GM12878 (cell line): ENCODE measurements around the gene MAML2. TPM values are rescaled to one million over a fixed set of nuclear protein-coding genes. Genes with fewer than 3 reads are reported as not detected.

Source experiments
- ATAC-seq: fragments of 200-7000 bp; cut with Tn5 transposase; 3 replicates; pipeline ENCODE4 v1.9.1; 2020; ENCODE audit warnings: mild to moderate bottlenecking, moderate library complexity
- BruUV-seq: library from RNA; stranded (reverse); fragments of 400-500 nt; replicated peaks from 2 replicates; lab custom pipeline; 2021; lab: Mats Ljungman, UMichigan
- CTCF ChIA-PET: fragments of 300-600 bp; sonication (Branson Sonifier 250); formaldehyde crosslinking; extraction: SDS; loops from one replicate; lab custom pipeline; 2021; ENCODE audit warnings: inconsistent platforms; lab: Yijun Ruan, JAX
- POLR2A ChIA-PET: fragments of 350-600 bp; formaldehyde crosslinking; extraction: SDS; loops from one replicate; lab custom pipeline; 2021; ENCODE audit warnings: inconsistent platforms; lab: Charles Lee
- RAD21 ChIA-PET: fragments of 300-600 bp; sonication (Branson Sonifier 250); formaldehyde crosslinking; loops from one replicate; lab custom pipeline; 2023; ENCODE audit warnings: antibody characterized with exemption; ENCODE audit not compliant: unreplicated experiment; lab: Charles Lee
- SMC1A ChIA-PET: fragments of 300-600 bp; sonication (Branson Sonifier 250); formaldehyde crosslinking; loops from one replicate; lab custom pipeline; 2023; ENCODE audit not compliant: unreplicated experiment, uncharacterized antibody; lab: Charles Lee
- DNase-seq: peaks from one replicate; pipeline ENCODE4 v3.0.0-alpha.2; 2011; ENCODE audit warnings: low read depth, low spot score
- FAIRE-seq: peaks from 3 replicates; lab custom pipeline; 2011; peaks lifted over from hg19 to GRCh38; lab: Jason Lieb, UNC
- H2AFZ ChIP-seq: 2 replicates; pipeline ENCODE4 v1.6.0; 2011; ENCODE audit warnings: low read depth, low read length, control low read depth; ENCODE audit not compliant: control insufficient read depth
- H3K27ac ChIP-seq: 2 replicates; pipeline ENCODE4 v1.5.1; 2011; ENCODE audit warnings: control low read depth; ENCODE audit not compliant: control insufficient read depth, insufficient read depth
- H3K27me3 ChIP-seq, 2 experiments: replicated peaks in 1 of 2; 2 replicates each; pipeline versions ENCODE4 v1.6.0 to v1.6.1; 2011; ENCODE audit warnings: low read length in 1 of 2; ENCODE audit not compliant: control insufficient read depth in 2 of 2, insufficient read depth in 2 of 2
- H3K36me3 ChIP-seq, 2 experiments: 2 replicates each; pipeline ENCODE4 v1.5.1; 2011; ENCODE audit warnings: low read length in 1 of 2; ENCODE audit not compliant: control insufficient read depth in 2 of 2, insufficient read depth in 2 of 2
- H3K4me1 ChIP-seq: 2 replicates; pipeline ENCODE4 v1.6.1; 2011; ENCODE audit warnings: mild to moderate bottlenecking, low read length, moderate library complexity, mixed read lengths; ENCODE audit not compliant: control insufficient read depth, insufficient read depth
- H3K4me2 ChIP-seq: 2 replicates; pipeline ENCODE4 v1.6.0; 2011; ENCODE audit warnings: control low read depth; ENCODE audit not compliant: control insufficient read depth, insufficient read depth
- H3K4me3 ChIP-seq: fragments of 200-600 bp; sonication (generic); 2 replicates; pipeline ENCODE4 v1.5.1; 2016
- H3K79me2 ChIP-seq: 2 replicates; pipeline ENCODE4 v1.6.0; 2011; ENCODE audit warnings: low read length; ENCODE audit not compliant: control insufficient read depth, insufficient read depth
- H3K9ac ChIP-seq: 2 replicates; pipeline ENCODE4 v1.8.0; 2011; ENCODE audit warnings: low read length, control low read depth, mixed read lengths; ENCODE audit not compliant: control insufficient read depth, insufficient read depth
- H3K9me3 ChIP-seq: replicated peaks from 3 replicates; pipeline ENCODE4 v1.5.1; 2011; ENCODE audit warnings: mild to moderate bottlenecking, low read length; ENCODE audit not compliant: control insufficient read depth, insufficient read depth
- H4K20me1 ChIP-seq: 2 replicates; pipeline ENCODE4 v1.6.0; 2011; ENCODE audit not compliant: control insufficient read depth, insufficient read depth
- BHLHE40 ChIP-seq, 2 experiments: fragments of 450-650 bp in 1 of 2; IDR thresholded peaks; 2 replicates each; pipeline ENCODE4 v1.6.1; 2011 to 2017; ENCODE audit warnings: low read depth in 2 of 2, borderline replicate concordance in 1 of 2, improper control_type of control experiment in 1 of 2, low read length in 1 of 2, mild to moderate bottlenecking in 1 of 2
- CEBPB ChIP-seq, 2 experiments: fragments of 150-350 bp in 1 of 2; IDR thresholded peaks; 2 replicates each; pipeline ENCODE4 v1.6.1; 2012 to 2014; ENCODE audit warnings: low read depth in 2 of 2, low read length in 2 of 2, borderline replicate concordance in 1 of 2, inconsistent platforms in 1 of 2
- HDAC6 ChIP-seq: fragments of 200-600 bp; sonication (generic); IDR thresholded peaks from one replicate; pipeline ENCODE4 v1.8.0; 2017; ENCODE audit warnings: antibody characterized with exemption; ENCODE audit not compliant: unreplicated experiment
- IKZF1 ChIP-seq: fragments of 450-650 bp; conservative IDR thresholded peaks from 2 replicates; pipeline ENCODE4 v1.6.1; 2017; ENCODE audit warnings: antibody characterized with exemption, mild to moderate bottlenecking
- RB1 ChIP-seq: fragments of 450-650 bp; formaldehyde crosslinking; IDR thresholded peaks from 2 replicates; pipeline ENCODE4 v1.6.1; 2017; ENCODE audit warnings: mild to moderate bottlenecking, borderline replicate concordance
- WGBS: methylation state at CpG from one replicate; pipeline ENCODE4 v1.1.6; 2016; ENCODE audit warnings: low lambda C conversion rate; ENCODE audit not compliant: insufficient replicate concordance, insufficient coverage; ENCODE audit errors: missing lambda C conversion rate; 5-methylcytosine and 5-hydroxymethylcytosine counted together
- in situ Hi-C: fragments of 300-500 bp; cut with MboI; formaldehyde crosslinking; loops from 9 replicates; pipeline ENCODE4 v1.14.3; 2018; ENCODE audit warnings: mixed read lengths
- intact Hi-C: fragments of 100-400 bp; cut with micrococcal nuclease; formaldehyde crosslinking; loops from one replicate; pipeline ENCODE4 v1.14.2; 2022; ENCODE audit not compliant: unreplicated experiment
- polyA plus RNA-seq, 11 experiments: library from polyadenylated mRNA; depleted of rRNA in 4 of 11; unstranded in 6 of 11; stranded (reverse) in 5 of 11; fragments of >200 nt; fragmentation: Nextera tagmentation in 4 of 11; fragmentation: Illumina TruSeq in 1 of 11; extraction: Ambion mirVana in 4 of 11; extraction: Trizol in 1 of 11; gene quantifications; 1 replicate in 1 of 11; 2 replicates in 10 of 11; pipeline versions ENCODE4 v1.2.1 to v1.2.3, GENCODE V29; 2011 to 2016; ENCODE audit warnings: inconsistent platforms in 2 of 11, missing spikeins in 2 of 11, low read depth in 1 of 11
- total RNA-seq, 4 experiments: library from RNA; depleted of rRNA in 3 of 4; stranded (reverse); fragments of >200 nt in 3 of 4; fragmentation: Illumina TruSeq in 1 of 4; extraction: Trizol in 1 of 4; gene quantifications; 2 replicates each; pipeline versions ENCODE4 v1.2.1 to v1.2.3, GENCODE V29; 2013 to 2021

MAML2 gene
- total and polyA plus RNA-seq, 10 of the 15 experiments (the other 5 are each of a cell fraction or from before 2014, with no cell fraction given) = 2.5 to 15.1 (median 12.0) TPM

GRCh38 chr11:95991101-95991500, 351.9 kb downstream of the MAML2 start (continued):
- TF ChIP-seq CEBPB (IDR thresholded peaks at IDR 0.05; ENCODE audit: borderline replicate concordance in 1 of 2, low read depth in 2 of 2, low read length in 2 of 2) = no peak
- TF ChIP-seq BHLHE40 (IDR thresholded peaks at IDR 0.05; ENCODE audit: borderline replicate concordance in 1 of 2, low read depth in 2 of 2, low read length in 1 of 2) = no peak
- TF ChIP-seq HDAC6 = no peak
- TF ChIP-seq, all 136 proteins: peak for 0

GRCh38 chr11:95989780-95990179, 353.2 kb downstream of the MAML2 start:
- FAIRE-seq (no peak), DNase-seq (no peak), ATAC-seq (no peak)
- no peaks in the 10 kb centered on the region for H4K20me1 ChIP-seq
- H3K4me1 ChIP-seq = no peaks in the 10 kb centered on the region
- no peak overlapping the region for H3K27ac ChIP-seq
- intact Hi-C loops = no loop called here
- SMC1A ChIA-PET = interaction anchor here (0.8 kb wide), 1 partner anchor 68 kb away, joined by 3 read pairs; no protein-coding TSS in a partner anchor
- 93% methylated on average over 1 of the region's 1 CpG for WGBS
- no TSS peak for BruUV-seq
- no peaks in the 10 kb centered on the region for H3K27me3 ChIP-seq
- RAD21 ChIA-PET = no interaction called here
- peaks cover 2 to 5% of the 10 kb centered on the region in 2 experiments; a peak in 3 of 4 replicates for H3K36me3 ChIP-seq
- H3K4me2 ChIP-seq = no peak overlapping the region
- no peak overlapping the region for H3K4me3 ChIP-seq
- CTCF ChIA-PET = no interaction called here
- H3K9ac ChIP-seq = no peak overlapping the region
- H2AFZ ChIP-seq = no peak overlapping the region
- POLR2A ChIA-PET = no interaction called here
- H3K79me2 ChIP-seq = no peaks in the 10 kb centered on the region
- no peak for TF ChIP-seq IKZF1
- TF ChIP-seq RB1 = no peak
- no peaks in the 10 kb centered on the region for H3K9me3 ChIP-seq
- in situ Hi-C loops = no loop called here
